Gastroesophageal sphincter (tissue), 3 donors: ENCODE measurements around the gene FAM76B.

Experiments
- CTCF ChIP-seq, 4 experiments: fragments of 200-600 bp in 2 of 4; fragments of 450-650 bp in 2 of 4; sonication (generic) in 1 of 4; IDR thresholded peaks; one replicate each; pipeline ENCODE4 v1.5.1; 2017 to 2019; ENCODE audit warnings: antibody characterized with exemption in 4 of 4, mild to moderate bottlenecking in 2 of 4, moderate library complexity in 2 of 4
- EP300 ChIP-seq: sonication (generic); formaldehyde crosslinking; IDR thresholded peaks from one replicate; pipeline ENCODE4 v1.6.1; 2017; ENCODE audit warnings: antibody characterized with exemption, mild to moderate bottlenecking
- POLR2A ChIP-seq, 2 donors: fragments of 450-650 bp; IDR thresholded peaks; one replicate each; pipeline ENCODE4 v1.6.1; 2017; ENCODE audit warnings: antibody characterized with exemption in 2 of 2, mild to moderate bottlenecking in 2 of 2, moderate library complexity in 1 of 2

DNA sequence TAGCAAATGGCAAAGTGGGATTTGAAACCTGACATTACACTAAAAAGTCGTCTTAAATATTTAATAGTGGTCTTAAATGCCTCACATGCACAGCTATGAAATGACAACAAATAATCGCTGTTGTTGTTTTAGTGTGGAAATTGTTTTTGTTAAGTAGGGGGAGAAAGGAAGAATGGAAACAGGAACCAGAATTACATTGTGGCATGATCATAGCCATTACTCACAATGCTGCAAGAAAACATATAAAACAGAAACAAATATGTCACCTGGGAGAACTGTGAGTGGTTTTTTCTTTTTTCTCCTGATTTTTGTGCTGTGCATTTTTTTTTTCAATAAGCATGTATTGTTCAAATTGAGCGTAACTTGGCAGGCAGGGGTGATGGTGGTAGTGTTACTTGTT lies 22.9 kb downstream of the FAM76B start:
- TF ChIP-seq CTCF (IDR thresholded peaks at IDR 0.05) (no peak), POLR2A (IDR thresholded peaks at IDR 0.05) (no peak), EP300 (no peak)
